ENCODE data around the gene LUZP1. TPM values are rescaled to one million over a fixed set of nuclear protein-coding genes. Genes with fewer than 3 reads are reported as not detected.

LUZP1 gene
- total and polyA plus RNA-seq, 4 donors: 2.6 to 9.3 (median 5.1) TPM

- 98% methylated on average over 3 of the region's 3 CpGs for WGBS
- no peak overlapping the region for H3K9ac ChIP-seq (ENCODE audit: low read depth in 1 of 2, low read length in 2 of 2)
- no peak overlapping the region for H3K4me3 ChIP-seq (ENCODE audit: low read depth in 1 of 3, low read length in 3 of 3)
- no peak overlapping the region for H3K27ac ChIP-seq (ENCODE audit: low read depth in 1 of 2, low read length in 2 of 2)
- no peaks in the 10 kb centered on the region for H3K9me3 ChIP-seq (ENCODE audit: control insufficient read depth in 4 of 4, low read length in 3 of 4)
- no peaks in the 10 kb centered on the region for H3K27me3 ChIP-seq (ENCODE audit: control insufficient read depth in 4 of 4, insufficient read depth in 4 of 4, low read length in 3 of 4)
- peaks cover 0 to 3% (median 0%) of the 10 kb centered on the region in 4 donors for H3K4me1 ChIP-seq (ENCODE audit: control insufficient read depth in 4 of 4, insufficient read depth in 4 of 4, low read length in 3 of 4)
- no peak for DNase-seq (ENCODE audit: low spot score)
- peaks cover 12 to 71% (median 43%) of the 10 kb centered on the region in 4 donors for H3K36me3 ChIP-seq (ENCODE audit: control insufficient read depth in 4 of 4, insufficient read depth in 3 of 4, low read depth in 1 of 4, low read length in 3 of 4)
- TF ChIP-seq GABPA (IDR thresholded peaks at IDR 0.05 in 1 of 2, conservative IDR thresholded peaks at IDR 0.05 in 1 of 2) (no peak), RAD21 (IDR thresholded peaks at IDR 0.05) (no peak), HNF4A (conservative IDR thresholded peaks at IDR 0.05) (no peak), FOXA1 (IDR thresholded peaks at IDR 0.05) (no peak), NR2F2 (IDR thresholded peaks at IDR 0.05) (no peak), RXRA (IDR thresholded peaks at IDR 0.05) (no peak), YY1 (IDR thresholded peaks at IDR 0.05) (no peak), SP1 (IDR thresholded peaks at IDR 0.05) (no peak), HNF4G (IDR thresholded peaks at IDR 0.05) (no peak), FOXA2 (IDR thresholded peaks at IDR 0.05) (no peak), EGR1 (IDR thresholded peaks at IDR 0.05; ENCODE audit: low read depth in 2 of 2) (no peak), JUND (IDR thresholded peaks at IDR 0.05) (no peak), CTCF (IDR thresholded peaks at IDR 0.05; ENCODE audit: low read depth, low read length, missing input control) (no peak), REST (IDR thresholded peaks at IDR 0.05) (no peak), ZBTB33 (IDR thresholded peaks at IDR 0.05) (no peak), TAF1 (conservative IDR thresholded peaks at IDR 0.05) (no peak)
- TF ChIP-seq, protein P1, sequence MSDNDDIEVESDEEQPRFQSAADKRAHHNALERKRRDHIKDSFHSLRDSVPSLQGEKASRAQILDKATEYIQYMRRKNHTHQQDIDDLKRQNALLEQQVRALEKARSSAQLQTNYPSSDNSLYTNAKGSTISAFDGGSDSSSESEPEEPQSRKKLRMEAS (IDR thresholded peaks at IDR 0.05): no peak
- TF ChIP-seq, protein P2, sequence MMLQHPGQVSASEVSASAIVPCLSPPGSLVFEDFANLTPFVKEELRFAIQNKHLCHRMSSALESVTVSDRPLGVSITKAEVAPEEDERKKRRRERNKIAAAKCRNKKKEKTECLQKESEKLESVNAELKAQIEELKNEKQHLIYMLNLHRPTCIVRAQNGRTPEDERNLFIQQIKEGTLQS (IDR thresholded peaks at IDR 0.05): no peak
Measured at GRCh38 chr1:23080885-23081284, 87.8 kb downstream of the LUZP1 start.

Data from liver (tissue), 9 donors.